ENCODE measurements around the gene FOXG1. TPM values are rescaled to one million over a fixed set of nuclear protein-coding genes. Genes with fewer than 3 reads are reported as not detected.

Gene FOXG1
- total RNA-seq, 1 donor from 2014 or later: 0.06 TPM

DNA sequence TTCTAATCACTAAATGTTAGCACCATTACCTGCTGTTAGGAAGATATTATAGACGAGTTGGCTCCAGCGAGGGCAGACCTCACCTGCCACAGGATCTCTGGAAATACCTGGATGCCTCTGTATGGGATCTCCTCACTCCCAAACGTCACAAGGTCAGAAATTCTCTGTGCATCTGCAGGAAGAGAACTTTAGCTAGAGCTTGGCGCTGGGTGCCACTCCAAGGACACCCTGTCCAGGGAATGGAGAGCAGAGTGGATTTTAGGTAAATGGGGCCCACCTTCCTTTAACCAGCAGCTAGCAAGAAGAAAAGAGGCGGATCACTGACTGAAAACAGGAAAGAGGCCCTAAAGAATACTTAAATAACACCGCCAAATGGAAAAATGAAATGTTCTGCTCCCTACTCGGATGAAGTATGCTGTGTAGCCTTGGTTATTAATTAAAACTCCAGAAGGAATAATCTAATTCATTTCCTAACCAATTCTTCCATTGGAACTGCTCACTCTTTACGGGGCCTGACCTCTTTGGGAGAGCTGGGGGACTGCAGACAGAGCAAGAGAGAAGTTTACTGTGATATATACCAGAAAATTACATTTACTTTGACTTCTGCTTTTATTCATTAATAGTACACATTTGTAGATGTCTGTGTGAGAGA, 4.2 kb upstream of the FOXG1 start:
- TF ChIP-seq, protein P1, sequence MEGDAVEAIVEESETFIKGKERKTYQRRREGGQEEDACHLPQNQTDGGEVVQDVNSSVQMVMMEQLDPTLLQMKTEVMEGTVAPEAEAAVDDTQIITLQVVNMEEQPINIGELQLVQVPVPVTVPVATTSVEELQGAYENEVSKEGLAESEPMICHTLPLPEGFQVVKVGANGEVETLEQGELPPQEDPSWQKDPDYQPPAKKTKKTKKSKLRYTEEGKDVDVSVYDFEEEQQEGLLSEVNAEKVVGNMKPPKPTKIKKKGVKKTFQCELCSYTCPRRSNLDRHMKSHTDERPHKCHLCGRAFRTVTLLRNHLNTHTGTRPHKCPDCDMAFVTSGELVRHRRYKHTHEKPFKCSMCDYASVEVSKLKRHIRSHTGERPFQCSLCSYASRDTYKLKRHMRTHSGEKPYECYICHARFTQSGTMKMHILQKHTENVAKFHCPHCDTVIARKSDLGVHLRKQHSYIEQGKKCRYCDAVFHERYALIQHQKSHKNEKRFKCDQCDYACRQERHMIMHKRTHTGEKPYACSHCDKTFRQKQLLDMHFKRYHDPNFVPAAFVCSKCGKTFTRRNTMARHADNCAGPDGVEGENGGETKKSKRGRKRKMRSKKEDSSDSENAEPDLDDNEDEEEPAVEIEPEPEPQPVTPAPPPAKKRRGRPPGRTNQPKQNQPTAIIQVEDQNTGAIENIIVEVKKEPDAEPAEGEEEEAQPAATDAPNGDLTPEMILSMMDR (conservative IDR thresholded peaks at IDR 0.05; ENCODE audit: low read depth, low read length): no peak
- DNase-seq (ENCODE audit: low read depth): no peak
- no peak overlapping the region for H3K4me3 ChIP-seq (ENCODE audit: low read depth, low read length)

DNA sequence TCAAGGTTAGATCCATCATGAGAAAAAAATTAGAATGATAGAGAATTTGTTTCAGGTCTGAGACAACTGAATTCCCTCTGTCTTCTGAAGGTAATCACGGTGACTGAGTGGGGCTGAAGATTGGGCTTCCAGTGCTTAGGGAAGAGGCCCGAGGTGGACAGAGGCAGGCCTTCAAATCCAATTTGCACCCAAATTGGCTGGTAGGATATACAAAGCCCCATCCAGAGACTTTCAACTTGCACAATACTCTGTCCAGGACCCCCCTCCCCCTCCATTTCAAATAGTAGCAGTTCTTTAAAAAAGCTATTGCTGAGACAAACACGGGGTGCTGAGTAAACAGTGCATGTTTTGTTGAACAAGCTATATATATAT, 3.6 kb upstream of the FOXG1 start:
- TF ChIP-seq, protein P1 (conservative IDR thresholded peaks at IDR 0.05; ENCODE audit: low read depth, low read length): no peak
- H3K4me3 ChIP-seq (ENCODE audit: low read depth, low read length): no peak overlapping the region
- DNase-seq (ENCODE audit: low read depth): no peak

DNA sequence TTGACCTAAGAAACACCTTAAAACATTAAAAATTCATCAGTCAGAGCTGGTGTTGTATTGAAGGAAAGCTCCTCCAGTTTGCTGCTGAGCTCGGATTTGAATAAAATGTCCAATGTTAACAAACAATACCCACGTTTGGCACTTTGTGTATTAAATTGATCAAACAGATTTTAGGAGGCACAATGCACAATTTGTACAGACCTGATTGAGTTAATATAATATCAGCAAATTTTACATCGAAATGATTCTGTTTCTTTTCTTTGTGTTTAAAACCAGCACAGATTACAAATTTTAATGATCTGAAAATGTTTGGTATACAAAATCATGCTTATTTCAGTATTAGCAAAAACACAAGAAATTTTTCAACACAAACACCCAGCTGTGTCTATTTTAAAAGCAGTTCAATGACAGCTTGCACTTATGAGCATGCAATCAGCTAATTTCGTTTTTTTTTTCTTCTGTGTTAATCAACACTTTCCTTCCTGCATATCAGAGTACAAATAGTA, 2.8 kb upstream of the FOXG1 start:
- no peak overlapping the region for H3K4me3 ChIP-seq (ENCODE audit: low read depth, low read length)
- TF ChIP-seq, protein P1 (conservative IDR thresholded peaks at IDR 0.05; ENCODE audit: low read depth, low read length): no peak
- DNase-seq (ENCODE audit: low read depth): no peak

DNA sequence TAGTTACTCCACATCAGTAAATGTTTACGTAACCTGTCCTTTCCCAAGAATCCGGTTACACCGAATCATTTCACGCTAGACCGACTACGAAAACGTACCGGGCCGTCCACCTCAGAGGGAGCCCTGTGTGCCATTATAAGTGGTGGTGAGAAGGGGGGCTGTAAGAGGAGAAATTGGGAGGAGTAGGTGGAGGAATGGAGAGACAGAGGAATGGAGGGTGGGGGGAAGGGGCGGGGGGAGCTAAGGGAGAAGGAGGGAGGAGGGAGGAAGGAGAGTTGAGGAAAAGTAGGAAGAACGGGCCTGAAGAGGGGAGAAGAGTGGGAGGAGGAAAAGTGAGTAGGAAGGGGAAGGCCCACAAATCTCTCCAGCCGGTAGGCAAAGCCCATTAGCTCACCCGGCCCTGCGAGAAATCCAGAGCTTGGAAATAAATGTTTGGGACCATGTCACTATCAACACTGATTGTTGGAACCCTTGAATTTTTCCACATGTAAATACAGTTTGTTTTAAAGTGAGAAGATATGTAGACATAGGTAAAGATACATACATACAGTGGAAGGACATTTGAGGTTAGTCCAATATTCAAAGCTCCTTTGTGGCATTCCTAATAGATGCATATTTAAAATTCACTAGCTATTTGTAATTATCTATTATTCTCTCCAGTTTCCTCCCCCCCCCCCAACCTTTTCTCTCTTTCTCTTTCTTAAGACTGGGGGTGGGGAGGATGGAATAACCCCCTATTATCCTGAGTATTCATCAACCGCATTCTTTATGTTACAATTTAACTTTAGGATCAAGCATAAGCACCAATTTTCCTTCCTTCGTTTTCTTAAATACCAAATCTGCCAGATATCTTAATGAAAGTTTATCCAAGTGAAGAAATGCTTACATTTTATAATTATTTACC, 2.1 kb upstream of the FOXG1 start:
- no peak overlapping the region for H3K4me3 ChIP-seq (ENCODE audit: low read depth, low read length)
- TF ChIP-seq, protein P1 (conservative IDR thresholded peaks at IDR 0.05; ENCODE audit: low read depth, low read length): no peak
- DNase-seq (ENCODE audit: low read depth): no peak

DNA sequence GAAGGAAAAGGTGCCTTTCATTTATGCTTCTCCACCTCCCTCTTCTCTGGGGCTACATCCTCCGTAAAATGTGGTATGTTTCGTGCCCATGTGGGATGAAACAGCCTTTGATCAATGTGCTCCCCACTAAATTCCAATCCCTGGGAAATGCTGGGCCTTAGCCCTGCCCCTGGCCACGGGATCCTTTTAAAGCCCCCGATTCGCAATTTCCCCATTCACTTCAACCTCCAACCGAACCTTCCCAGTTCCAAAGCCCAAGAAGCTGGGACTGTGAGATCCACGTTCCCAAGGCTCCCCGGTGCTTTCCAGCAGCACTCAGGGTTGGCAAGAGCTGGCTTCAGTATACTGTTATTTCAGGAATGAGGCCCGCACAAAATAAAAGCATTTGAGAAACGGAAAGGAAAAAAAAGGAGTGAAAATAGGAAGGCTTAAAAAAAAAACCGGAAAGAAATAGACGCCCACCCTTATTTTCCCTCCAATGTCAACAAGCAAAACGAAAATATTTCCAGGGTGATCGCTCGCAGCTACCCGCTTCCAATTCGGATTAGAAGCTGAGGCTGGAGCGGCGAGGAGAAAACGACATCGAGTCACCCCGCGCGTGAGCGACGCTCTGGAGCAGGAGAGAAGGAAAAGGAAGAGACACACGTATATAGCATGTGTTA, 1.3 kb upstream of the FOXG1 start:
- TF ChIP-seq, protein P1 (conservative IDR thresholded peaks at IDR 0.05; ENCODE audit: low read depth, low read length): no peak
- H3K4me3 ChIP-seq (ENCODE audit: low read depth, low read length): no peak overlapping the region
- no peak for DNase-seq (ENCODE audit: low read depth)

DNA sequence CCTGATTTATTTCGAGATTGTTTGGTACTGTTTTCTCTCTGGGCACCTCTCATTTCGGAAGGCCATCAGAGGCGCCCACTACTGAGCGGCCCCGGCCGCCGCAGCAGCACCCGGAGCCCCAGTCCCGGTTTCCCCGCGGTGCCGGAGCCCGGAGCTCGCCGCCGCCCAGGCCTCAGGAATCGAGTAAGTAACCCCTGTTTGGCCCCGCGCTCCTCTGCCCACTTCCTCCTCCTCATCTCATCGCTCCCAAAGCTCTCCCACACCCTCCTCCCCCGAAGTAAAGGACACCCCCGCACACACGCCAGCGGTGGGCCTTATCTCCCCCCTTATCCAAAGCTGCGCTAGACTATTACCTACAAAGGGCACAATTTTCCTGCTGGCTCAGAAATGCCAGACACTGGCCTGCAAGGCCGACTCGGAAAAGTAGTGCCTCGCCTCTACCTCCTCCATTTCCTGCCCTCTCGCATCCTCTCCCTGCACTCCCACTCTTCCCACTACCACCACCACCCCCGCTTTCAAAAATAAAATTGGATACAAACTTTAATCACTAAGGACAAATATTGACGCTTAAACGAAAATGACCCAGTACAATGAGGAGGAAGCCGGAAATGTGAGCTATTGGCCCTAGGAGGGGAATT, 637 bp upstream of the FOXG1 start:
- DNase-seq (ENCODE audit: low read depth): no peak
- peak overlapping the region; percentile 4 for H3K4me3 ChIP-seq (ENCODE audit: low read depth, low read length)

More for the DNA sequence above, 637 bp upstream of the FOXG1 start:
- TF ChIP-seq, protein P1 (conservative IDR thresholded peaks at IDR 0.05; ENCODE audit: low read depth, low read length): no peak

All from epithelial cell of proximal tubule (primary cell).